ENCODE results near the gene SMG6.

Gene SMG6

GRCh38 chr17:2105663-2106062 is 197.9 kb downstream of the SMG6 start:
- no peak for DNase-seq (ENCODE audit: low read depth)

DNA sequence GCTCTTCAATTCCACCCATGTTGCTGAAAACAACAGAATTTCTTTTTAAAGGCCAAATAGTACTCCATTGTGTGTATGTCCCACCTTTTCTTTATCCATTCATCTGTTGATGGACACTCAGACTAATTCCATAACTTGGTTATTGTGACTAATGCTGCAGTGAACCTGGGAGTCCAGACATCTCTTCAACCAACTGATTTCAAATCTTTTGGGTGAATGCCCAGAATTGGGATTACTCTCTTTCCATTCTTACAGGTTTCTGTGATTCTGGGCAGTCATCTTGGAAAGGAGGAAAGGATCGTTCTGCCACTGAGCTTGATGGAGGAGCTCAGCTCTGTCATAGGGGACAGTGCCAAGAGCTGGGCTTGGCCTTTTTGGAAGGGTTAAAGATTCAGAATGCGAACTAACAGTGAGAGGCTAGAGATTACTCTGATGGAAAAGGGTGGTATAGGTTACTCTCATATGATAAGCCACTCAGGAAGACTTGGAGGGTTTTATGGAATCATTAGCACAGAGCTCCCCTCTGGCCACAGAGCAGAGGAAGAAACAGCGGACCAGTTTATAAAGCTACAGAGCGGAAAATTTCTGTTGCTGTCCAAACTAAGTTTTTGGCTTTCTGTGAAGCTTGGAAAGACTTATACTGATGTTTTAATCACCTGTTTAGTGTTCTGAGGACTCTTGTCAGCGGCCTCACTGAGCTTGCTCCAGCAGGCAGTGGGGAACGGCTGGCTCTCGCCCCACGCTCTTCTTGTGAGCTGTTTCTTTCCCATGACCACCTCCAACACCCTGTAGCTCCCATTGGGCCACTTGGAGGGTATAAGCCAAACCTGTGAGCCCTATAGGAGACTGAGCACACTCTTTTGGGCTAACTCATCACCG is 200.4 kb downstream of the SMG6 start:
- DNase-seq (ENCODE audit: low read depth): peak; percentile 93

GRCh38 chr17:2101448-2102257 is 201.9 kb downstream of the SMG6 start:
- DNase-seq (ENCODE audit: low read depth): peak; percentile 81

DNA sequence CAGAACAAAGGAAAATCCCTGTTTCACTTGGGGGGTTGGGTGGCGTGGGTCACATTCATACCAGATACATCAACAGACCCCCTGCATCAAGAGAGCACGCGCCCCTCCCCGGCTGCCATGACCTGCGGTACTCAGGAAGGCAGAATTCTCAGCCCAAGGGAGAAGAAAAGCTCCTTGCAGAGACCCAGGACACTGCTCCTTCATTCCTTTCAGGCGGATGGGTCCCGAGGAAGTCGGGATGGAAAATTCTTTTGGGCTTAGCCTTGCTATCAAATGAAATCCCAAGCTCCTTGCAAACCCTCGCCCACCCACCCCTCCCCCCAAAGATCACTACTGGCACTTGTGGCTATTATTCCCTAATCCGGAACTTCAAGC is 208.1 kb downstream of the SMG6 start:
- DNase-seq (ENCODE audit: low read depth): no peak

- peak; percentile 78 for DNase-seq (ENCODE audit: low read depth)
Observed at GRCh38 chr17:2094891-2095535, 208.6 kb downstream of the SMG6 start.

DNA sequence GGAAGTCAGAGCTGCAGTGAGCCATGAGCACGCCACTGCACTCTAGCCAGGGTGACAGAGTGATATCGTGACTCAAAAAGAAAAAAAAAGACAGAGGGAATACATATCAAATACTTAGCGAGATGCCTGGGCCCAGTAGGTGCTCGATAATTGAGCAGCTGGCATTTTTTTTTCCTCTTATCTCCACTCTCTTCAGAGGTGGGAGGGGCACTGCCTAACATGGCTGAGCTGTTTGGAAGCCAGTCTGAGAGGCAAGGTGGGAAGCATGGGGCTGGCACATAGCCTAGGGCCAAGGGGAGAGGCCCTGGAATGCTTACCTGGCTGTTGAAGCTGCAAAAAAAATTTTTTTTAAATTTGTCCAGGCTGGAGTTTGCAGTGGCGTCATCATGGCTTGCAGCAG is 210.2 kb downstream of the SMG6 start:
- no peak for DNase-seq (ENCODE audit: low read depth)

GRCh38 chr17:2092253-2092652 is 211.3 kb downstream of the SMG6 start:
- DNase-seq (ENCODE audit: low read depth): no peak

DNA sequence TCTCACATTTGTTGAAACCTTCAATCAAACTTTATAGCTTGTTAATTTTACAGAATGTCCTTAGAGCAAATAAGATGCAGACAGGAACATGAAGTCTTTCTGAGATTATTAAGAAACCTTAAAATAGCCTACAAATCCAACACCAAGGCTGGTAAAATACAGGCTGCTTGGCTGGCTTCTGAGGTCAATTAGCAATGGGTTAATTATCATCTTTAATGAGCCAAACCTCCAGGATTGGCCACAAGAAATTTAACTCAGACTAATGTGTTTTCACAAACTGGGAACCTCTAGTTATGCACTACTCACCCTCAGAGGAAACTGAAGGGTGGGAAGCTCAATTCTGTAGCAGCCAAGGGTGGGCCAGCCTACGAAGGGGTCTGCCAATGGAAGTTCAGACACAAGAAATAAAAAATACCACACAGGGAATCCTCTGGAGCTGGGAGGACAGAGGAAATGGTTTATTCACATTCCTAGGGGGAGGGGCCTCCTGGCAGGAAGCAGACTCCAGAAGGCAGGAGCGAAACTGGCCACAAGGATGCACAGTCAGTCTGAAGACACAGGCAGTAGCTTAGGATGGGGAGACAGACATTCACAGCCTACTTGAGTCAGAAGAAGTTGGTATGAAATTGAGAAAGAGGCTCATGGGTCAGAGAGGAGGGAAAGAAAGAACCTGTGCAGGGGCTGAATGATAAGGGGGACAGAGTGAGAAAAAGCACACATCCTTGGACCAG is 212.6 kb downstream of the SMG6 start:
- peak; percentile 96 for DNase-seq (ENCODE audit: low read depth)

DNA sequence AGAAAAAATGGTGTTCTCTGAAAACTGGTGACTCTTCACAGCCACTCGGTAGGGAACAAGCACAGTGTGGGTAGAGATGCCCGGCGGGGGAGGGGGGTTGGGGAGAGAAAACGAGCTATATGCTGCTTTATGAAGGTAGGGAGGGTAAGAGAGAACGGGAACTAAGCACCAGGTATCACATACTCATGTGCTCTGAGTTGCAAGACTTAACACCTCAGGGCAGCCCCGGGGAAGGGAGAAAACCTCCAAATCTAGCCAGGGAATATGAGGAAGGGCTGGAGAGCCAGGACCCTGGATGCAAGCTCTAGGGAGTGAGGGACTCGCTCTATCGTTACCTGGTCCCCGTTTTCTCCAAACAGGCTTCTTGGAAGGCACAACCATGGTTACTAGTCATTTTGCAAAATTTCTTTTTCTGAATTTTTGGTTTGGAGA is 213.4 kb downstream of the SMG6 start:
- no peak for DNase-seq (ENCODE audit: low read depth)

DNA sequence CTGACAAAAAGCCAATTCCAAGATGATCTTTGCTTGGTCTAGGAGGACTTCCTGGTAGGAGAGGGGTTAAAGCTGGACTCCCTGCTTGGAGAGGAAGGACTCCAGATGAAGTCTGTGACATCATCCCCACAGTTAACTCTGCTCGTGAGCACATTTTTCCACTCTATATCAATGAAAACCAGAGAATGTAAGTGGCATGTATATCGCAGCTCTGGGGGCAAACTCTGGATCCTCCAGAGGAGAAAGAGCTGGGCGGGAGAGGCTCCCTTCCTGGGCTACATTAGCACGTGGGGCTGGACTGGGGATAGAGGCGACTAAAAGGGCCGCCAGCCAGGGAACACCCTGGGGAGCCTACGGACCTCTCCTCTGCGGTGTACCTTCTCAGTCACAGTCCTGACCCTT is 214.6 kb downstream of the SMG6 start:
- peak; percentile 72 for DNase-seq (ENCODE audit: low read depth)

GRCh38 chr17:2087597-2088211 is 215.9 kb downstream of the SMG6 start:
- DNase-seq (ENCODE audit: low read depth): no peak

DNA sequence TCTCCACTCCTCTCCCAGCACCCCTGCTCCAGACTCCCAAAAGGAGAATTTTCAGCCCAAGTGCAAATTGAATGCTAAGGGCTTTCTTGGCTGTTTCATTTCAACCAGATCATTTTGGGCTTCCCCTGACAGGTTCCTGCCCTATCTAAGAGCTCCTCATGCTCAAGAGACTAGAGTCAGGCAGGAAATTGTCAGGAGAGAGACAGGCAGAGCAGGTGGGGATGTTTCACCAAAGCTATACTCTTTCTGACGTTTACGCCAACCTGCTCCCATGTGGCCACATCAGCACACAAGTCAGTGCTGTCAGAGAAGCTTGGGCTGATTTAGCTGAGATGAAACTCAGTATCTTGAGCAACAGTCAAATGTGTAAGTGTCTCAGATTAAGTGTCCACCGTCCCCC is 217.3 kb downstream of the SMG6 start:
- no peak for DNase-seq (ENCODE audit: low read depth)

DNA sequence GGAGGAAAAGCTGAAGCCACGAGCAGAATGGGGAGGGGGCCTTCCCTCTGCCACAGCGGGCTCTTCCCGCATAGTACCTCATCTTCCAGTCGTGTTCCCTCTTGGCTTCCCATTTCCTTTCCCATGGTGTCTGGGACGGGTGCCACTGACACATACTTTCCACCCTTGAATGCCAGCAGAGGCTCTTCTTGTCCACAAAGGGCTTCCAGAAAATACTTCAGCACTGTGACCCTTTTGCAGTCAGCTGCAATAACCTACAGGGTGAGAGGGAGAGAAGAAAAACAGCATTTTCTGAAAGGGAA is 218.0 kb downstream of the SMG6 start:
- DNase-seq (ENCODE audit: low read depth): peak; percentile 53

- peak; percentile 86 for DNase-seq (ENCODE audit: low read depth)
Observed at GRCh38 chr17:2084766-2085647, 218.6 kb downstream of the SMG6 start.

DNA sequence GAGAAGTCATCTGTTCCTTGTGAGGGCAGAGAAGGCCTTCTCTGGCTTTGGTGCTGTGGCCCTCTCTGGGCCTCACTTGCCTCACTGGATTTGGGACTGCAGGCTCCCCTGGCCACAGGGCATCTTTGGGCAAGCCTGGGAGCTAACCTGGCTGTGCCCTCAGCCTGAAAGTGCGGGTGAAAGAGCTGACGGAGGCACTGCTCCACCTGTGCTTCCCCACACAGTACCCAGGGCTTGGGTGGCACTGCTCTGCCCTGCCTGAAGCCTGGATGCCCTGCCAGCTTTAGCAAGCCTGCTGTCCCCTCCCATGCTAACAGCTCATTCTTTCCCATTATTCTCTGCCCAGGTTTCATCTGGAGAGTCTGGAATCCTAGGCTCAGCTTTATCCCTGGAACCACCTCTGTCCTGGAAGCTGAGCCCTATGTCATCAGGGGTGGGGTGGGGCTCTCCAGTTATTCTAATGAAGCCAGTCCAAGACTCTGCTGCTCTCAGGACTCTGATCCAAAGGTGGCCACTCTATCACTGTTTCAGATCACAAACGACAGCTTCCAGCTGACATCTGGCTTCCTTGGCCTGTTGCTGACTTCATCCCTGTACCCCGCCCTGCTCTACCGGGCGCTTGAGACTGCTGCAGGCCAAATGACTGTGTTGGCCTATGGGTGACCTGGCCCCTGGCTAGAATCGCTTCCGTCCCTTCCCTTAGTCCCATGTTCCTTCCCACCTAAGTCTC is 219.4 kb downstream of the SMG6 start:
- peak; percentile 74 for DNase-seq (ENCODE audit: low read depth)

- DNase-seq (ENCODE audit: low read depth): peak; percentile 75
Observed at GRCh38 chr17:2083613-2084035, 220.0 kb downstream of the SMG6 start.

DNA sequence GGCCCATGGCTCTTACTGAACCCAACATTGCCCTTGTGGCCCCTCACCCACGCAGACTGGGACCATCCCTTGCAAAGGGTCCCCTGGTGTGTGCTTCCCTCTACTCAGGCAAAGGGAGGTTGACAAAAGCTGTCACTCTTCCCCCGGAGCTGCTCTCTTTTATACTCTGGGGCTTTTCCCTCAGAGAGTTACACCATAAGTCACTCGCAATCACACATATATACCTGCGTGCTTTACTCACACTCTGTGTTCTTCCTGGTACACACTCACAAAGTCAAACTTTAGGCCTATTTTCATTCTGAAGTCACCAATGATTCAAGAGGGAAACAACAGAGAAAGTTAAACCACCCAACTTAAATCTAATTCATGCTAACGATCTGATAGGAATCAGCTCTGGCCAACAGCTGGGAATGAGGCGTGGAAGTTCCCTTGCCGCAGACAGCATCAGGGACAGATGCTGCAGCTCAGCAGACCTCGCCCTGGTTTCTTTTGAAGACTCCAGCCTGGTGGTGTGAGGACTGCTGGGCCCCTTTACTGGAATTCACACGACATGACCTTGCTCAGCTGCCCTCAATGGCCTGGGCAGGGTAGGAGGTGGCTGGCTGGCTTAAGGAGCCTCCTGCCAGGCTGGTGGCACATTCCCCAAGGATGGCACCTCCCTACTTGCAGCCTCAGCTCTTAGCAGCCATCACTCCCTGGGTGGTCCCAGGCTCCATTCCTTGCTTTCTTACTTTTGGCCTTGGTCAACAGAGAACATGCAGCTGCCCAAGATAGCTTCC is 221.4 kb downstream of the SMG6 start:
- DNase-seq (ENCODE audit: low read depth): no peak

DNA sequence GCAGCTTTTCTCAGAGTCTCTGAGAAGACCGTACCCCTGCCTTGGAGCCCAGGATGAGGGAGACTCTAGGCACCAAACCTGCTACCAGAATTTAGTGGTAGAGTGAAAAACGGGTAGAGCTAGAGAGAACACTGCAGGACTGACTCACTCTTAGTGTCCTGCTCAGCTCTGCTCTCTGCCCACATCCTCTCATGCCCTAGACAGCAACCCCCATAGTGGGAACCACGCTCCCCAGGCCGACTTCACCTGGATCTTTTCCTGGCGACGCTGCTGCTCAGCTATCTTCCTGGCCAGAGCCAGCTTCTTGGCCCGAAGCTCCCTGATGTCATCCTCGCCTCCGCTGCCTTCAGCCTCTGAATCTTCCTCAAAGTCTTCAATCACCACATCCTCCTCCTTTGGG is 222.0 kb downstream of the SMG6 start:
- peak; percentile 65 for DNase-seq (ENCODE audit: low read depth)

DNA sequence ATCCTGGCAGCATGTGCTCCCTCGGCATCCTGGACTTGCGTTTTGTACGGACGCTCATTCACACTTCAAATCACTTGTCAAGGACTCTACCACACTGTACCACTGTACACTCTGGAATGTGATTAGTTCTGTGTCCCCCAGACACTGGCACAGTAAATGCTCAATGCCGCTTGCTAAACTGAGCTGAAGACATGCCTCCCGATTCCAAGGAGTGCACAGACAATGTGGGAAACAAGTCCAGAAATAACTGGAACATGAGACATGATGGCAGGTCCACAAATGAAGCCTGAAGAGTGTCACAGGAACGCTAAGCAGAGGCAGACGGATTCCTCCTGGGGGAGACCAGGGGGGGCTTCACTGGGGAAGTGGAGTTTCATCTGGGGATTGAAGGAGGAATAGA is 226.5 kb downstream of the SMG6 start:
- DNase-seq (ENCODE audit: low read depth): no peak
